Psoas muscle (tissue), 8 donors: Measurements from ENCODE around the gene SLC66A2. TPM values are rescaled to one million over a fixed set of nuclear protein-coding genes. Genes with fewer than 3 reads are reported as not detected.

ENCODE experiments used
- ATAC-seq, 4 donors: fragments of 200-7000 bp; cut with Tn5 transposase; one replicate each; pipeline ENCODE4 v1.9.1; 2020; ENCODE audit warnings: moderate library complexity in 3 of 4, mild to moderate bottlenecking in 2 of 4
- DNase-seq, 2 donors: peaks; one replicate each; pipeline ENCODE4 v3.0.0-alpha.2; 2020
- H3K27ac ChIP-seq: fragments of 200-600 bp; one replicate; pipeline ENCODE4 v1.8.0; 2022
- H3K27me3 ChIP-seq, 3 donors: fragments of 200-600 bp in 1 of 3; one replicate each; pipeline versions ENCODE4 v1.6.1 to v1.8.0; 2013 to 2022; ENCODE audit warnings: low read length in 2 of 3, mild to moderate bottlenecking in 2 of 3, moderate library complexity in 1 of 3; ENCODE audit not compliant: insufficient read depth in 3 of 3
- H3K36me3 ChIP-seq, 2 donors: fragments of 200-600 bp in 1 of 2; one replicate each; pipeline versions ENCODE4 v1.6.1 to v1.8.0; 2013 to 2022; ENCODE audit warnings: low read depth in 1 of 2, mild to moderate bottlenecking in 1 of 2, moderate library complexity in 1 of 2; ENCODE audit not compliant: insufficient read depth in 1 of 2
- H3K4me1 ChIP-seq: fragments of 200-600 bp; one replicate; pipeline ENCODE4 v1.8.0; 2022
- H3K4me3 ChIP-seq: fragments of 200-600 bp; one replicate; pipeline ENCODE4 v1.8.0; 2022; ENCODE audit warnings: mild to moderate bottlenecking
- H3K9me3 ChIP-seq: fragments of 200-600 bp; one replicate; pipeline ENCODE4 v1.8.0; 2022
- WGBS, 3 donors: extraction: QIAGEN DNeasy Blood & Tissue Kit; methylation state at CpG; one replicate each; pipeline versions ENCODE4 v1.1.6 to v1.1.7; 2013; 5-methylcytosine and 5-hydroxymethylcytosine counted together
- intact Hi-C, 2 donors: fragments of 100-400 bp; cut with DNase I; formaldehyde crosslinking; loops; one replicate each; pipeline versions ENCODE4 v1.11.0 to v1.14.2; 2022
- polyA plus RNA-seq, 3 donors: library from polyadenylated mRNA; stranded (reverse); fragments of 200-250 nt; gene quantifications; one replicate each; pipeline ENCODE4 v1.2.3, GENCODE V29; 2013
- total RNA-seq, 4 donors: library from RNA; stranded (reverse); fragmentation: NEBNext Ultra II Directional in 2 of 4; extraction: Animal tissue kit (Norgen Biotek cat#: 25700) in 2 of 4; gene quantifications; one replicate each; pipeline versions ENCODE4 v1.2.1 to v1.2.4, GENCODE V29; 2021 to 2023
- TF ChIP-seq, protein P1 (sequence below): fragments of 200-600 bp; IDR thresholded peaks from one replicate; pipeline ENCODE4 v1.8.0; 2022; ENCODE audit warnings: antibody characterized with exemption
- donor health status: healthy with polysubstance abuse.
- donor health status: DM: no; HTN: no; CAD: no; lungs with moderate emphysema.
- donor health status: Bipolar disorder and iron deficiency.
- donor health status: healthy.
- donor health status: DM: yes; HTN: yes; CAD: no.
- donor health status: DM: no; HTN: no; CAD: no.
- donor health status: DM: no; HTN: no; CAD: no.
- donor health status: DM: yes; HTN: yes; CAD: no.

SLC66A2 gene
- total and polyA plus RNA-seq, 7 donors = 36.4 to 160 (median 67.7) TPM

DNA sequence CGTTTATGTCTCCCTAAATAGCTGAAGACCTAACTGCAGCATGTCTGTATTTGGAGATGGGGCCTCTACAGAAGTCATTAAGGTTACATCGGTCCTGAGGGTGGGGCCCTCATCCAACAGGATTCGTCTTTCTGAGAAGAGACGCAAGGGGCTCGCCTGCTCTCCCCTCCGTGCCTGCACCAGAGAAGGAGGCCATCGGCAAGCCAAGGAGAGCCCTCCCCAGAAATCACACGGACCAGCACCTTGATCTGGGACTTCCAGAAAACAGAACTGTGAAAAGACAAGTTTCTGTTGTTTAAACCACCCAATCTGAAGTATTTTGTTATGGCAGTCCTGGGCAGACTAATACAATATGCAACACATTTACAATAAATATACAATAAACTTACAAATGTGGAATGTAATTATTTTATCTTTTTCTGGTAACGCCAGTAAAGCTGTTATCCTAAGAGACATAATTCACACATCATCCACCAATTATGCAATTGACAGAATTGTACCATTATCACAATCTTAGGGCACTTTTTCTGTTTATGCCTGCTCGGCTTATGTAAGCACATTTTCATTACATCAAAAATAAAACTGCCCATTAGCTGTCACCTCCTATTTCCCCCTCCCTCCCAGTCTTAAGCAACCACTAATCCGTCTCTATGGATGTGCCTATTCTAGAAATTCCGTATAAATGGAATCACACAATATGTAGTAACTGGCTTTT, 19.1 kb upstream of the SLC66A2 start:
- no peak overlapping the region for H3K4me3 ChIP-seq
- TF ChIP-seq, protein P1, sequence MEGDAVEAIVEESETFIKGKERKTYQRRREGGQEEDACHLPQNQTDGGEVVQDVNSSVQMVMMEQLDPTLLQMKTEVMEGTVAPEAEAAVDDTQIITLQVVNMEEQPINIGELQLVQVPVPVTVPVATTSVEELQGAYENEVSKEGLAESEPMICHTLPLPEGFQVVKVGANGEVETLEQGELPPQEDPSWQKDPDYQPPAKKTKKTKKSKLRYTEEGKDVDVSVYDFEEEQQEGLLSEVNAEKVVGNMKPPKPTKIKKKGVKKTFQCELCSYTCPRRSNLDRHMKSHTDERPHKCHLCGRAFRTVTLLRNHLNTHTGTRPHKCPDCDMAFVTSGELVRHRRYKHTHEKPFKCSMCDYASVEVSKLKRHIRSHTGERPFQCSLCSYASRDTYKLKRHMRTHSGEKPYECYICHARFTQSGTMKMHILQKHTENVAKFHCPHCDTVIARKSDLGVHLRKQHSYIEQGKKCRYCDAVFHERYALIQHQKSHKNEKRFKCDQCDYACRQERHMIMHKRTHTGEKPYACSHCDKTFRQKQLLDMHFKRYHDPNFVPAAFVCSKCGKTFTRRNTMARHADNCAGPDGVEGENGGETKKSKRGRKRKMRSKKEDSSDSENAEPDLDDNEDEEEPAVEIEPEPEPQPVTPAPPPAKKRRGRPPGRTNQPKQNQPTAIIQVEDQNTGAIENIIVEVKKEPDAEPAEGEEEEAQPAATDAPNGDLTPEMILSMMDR = no peak
- intact Hi-C loops = no loop called here
- no peaks in the 10 kb centered on the region for H3K27me3 ChIP-seq
- WGBS, 3 donors = 82 to 88% (median 85%) methylated on average over 12 of the region's 12 CpGs
- H3K36me3 ChIP-seq = peaks cover 3 to 68% of the 10 kb centered on the region in 2 donors
- DNase-seq = no peak
- no peaks in the 10 kb centered on the region for H3K9me3 ChIP-seq
- no peak for ATAC-seq
- H3K27ac ChIP-seq = no peak overlapping the region
- H3K4me1 ChIP-seq = peaks cover 2% of the 10 kb centered on the region

DNA sequence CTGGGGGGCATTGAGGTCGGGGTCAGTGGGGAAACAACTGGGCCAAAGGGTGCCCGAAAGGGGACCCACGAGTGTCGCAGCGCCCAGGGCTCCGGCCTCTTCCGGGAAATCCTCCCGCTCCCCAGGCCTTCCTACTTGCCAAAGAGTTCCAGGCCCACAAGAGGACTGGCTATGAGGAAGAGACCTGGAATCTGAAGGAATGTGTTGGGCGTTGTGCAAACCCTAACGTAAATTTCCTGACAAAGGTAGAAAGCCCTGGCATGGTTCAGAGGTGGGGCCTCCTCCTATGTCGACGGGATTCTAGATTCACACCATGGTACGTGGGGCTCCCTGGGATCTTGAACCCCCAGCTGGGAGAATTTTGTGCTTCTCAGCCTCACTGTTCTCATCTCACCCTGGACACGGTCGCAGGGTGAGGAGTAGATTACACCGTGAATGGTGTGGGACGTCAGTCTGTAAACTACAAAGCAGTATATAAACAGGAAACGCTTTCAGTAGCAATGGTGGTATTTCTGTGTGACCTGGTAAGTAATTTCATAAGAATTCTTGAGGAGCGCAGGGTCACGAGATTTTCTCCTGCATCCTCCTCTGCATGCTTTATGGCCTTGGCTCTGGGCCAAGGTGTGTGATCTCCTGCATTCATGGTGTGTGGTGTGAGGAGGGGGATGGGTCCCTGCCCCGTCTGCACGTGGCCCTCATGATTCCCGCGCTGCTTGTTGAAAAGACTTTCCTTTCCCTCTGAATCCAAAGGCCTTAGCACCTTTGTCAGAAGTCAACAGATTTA, 13.9 kb upstream of the SLC66A2 start:
- DNase-seq (no peak), ATAC-seq (peak; percentile 56 to 71 (median 67))
- intact Hi-C loops = loop anchor here in 1 of 2 donors (2.0 kb wide), 1 partner anchor 23 kb away; the partner anchor contains the start of gene TXNL4A
- TF ChIP-seq, protein P1 = no peak
- peaks cover 0 to 17% of the 10 kb centered on the region in 2 donors for H3K36me3 ChIP-seq
- H3K27ac ChIP-seq = peak overlapping the region; percentile 76
- no peaks in the 10 kb centered on the region for H3K27me3 ChIP-seq
- 14 to 31% (median 14%) methylated on average over 23 to 24 of the region's 24 CpGs for whole genome bisulfite sequencing, 3 donors
- no peaks in the 10 kb centered on the region for H3K9me3 ChIP-seq
- peak overlapping the region; percentile 80 for H3K4me3 ChIP-seq
- peaks cover 8% of the 10 kb centered on the region for H3K4me1 ChIP-seq

DNA sequence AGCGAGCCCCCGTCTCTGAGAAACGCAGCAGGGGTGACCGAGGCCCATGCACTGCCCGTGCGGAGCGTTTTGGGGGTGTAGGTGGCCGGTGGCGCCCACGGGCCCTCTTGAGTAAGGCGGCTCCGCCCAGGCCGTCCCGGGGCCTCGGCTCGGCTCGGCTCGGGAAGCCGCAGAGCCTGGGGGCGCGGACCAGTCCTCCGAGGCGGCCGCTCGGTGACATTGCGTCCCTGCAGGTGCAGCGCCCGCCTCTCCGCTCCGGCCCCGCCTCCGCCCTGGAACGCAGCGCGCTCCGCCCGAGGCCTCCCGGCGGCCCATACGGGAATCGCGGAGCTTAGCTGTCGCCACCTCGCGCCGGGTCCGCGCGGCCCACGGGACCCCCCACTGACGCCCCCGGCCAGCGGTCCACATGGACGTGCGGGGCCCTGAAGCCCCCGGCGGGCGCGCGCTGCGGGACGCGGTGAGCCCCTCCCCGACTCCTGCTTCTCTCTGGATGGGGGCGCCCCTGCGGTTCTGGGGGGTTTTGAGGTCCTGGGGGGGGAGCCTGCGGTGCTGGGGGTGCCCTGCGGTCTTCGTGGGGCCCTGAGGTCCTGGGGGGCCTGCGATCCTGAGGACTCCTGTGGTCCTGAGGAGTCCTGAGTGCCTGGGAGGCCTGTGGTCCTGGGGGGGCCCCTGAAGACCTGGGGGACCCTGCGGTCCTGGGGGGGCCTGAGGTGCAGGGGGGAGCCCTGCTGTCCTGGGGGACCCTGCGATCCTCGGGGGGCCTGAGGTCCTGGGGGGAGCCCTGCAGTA, 13.1 kb upstream of the SLC66A2 start, which contains the start of gene HSBP1L1:
TSS of gene HSBP1L1 (plus strand) at position 314 of the 789 bp plus-strand sequence. CDS start at position 407, 93 bp downstream.
- H3K4me1 ChIP-seq = peaks cover 8% of the 10 kb centered on the region
- 2 to 4% (median 3%) methylated on average over 36 to 73 of the region's 73 CpGs for WGBS, 3 donors
- H3K36me3 ChIP-seq = peaks cover 0 to 13% of the 10 kb centered on the region in 2 donors
- peak; percentile 67 to 83 for DNase-seq
- peak within 1 kb of the TSS; percentile 76 for H3K27ac ChIP-seq
- no peaks in the 10 kb centered on the region for H3K9me3 ChIP-seq
- peak within 1 kb of the TSS; percentile 80 for H3K4me3 ChIP-seq
- peak; percentile 84 to 93 (median 90) for ATAC-seq
- TF ChIP-seq, protein P1 = peak; percentile 45
- intact Hi-C loops = loop anchor here in 1 of 2 donors (2.0 kb wide), 1 partner anchor 24 kb away; the partner anchor contains the start of gene TXNL4A
- no peaks in the 10 kb centered on the region for H3K27me3 ChIP-seq

DNA sequence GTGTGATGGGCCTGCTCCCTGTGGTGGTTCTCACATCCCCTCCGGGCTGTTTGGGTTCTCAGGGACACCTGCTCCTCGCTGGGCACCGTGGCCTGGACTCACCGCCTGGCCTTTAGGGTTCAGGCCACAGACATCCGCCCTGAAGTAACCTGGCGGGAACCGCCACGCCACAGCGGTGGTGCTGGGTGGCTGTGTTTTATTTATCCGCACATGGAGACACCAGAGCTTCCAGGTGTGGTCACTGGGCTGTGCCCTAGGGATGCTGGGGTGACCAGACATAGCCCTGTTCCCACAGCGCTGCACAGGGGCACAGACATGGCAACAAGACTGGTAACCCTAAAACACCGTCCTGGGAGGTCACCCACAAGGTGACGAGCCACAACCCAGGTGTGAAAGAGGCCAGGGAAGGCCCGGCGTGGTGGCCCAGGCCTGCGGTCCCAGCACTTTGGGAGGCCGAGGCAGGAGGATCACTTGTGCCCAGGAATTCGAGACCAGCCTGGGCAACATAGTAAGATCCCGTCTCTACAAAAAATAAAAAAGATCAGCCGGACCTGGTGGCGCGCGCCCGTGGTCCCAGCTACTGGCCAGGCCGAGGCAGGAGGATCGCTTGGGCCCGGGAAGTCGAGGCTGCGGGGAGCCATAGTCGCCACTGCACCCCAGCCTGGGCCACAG, 12.3 kb upstream of the SLC66A2 start:
- H3K36me3 ChIP-seq = peaks cover 0 to 13% of the 10 kb centered on the region in 2 donors
- peak overlapping the region; percentile 76 for H3K27ac ChIP-seq
- TF ChIP-seq, protein P1 = no peak
- intact Hi-C loops = loop anchor here in 1 of 2 donors (2.0 kb wide), 1 partner anchor 25 kb away; the partner anchor contains the start of gene TXNL4A
- peaks cover 8% of the 10 kb centered on the region for H3K4me1 ChIP-seq
- H3K4me3 ChIP-seq = peak overlapping the region; percentile 80
- 86 to 90% (median 89%) methylated on average over 28 to 30 of the region's 30 CpGs for WGBS, 3 donors
- no peaks in the 10 kb centered on the region for H3K9me3 ChIP-seq
- H3K27me3 ChIP-seq = no peaks in the 10 kb centered on the region
- DNase-seq (no peak), ATAC-seq (no peak)
